Measurements from ENCODE around the gene SEC16B. TPM values are rescaled to one million over a fixed set of nuclear protein-coding genes. Genes with fewer than 3 reads are reported as not detected.

The SEC16B gene
- polyA plus RNA-seq, 6 donors from 2014 or later: not detected

GRCh38 chr1:177945943-177946650 lies 23.8 kb downstream of the SEC16B start:
- DNase-seq (no peak), ATAC-seq (ENCODE audit: low read depth in 2 of 2) (no peak)
- Mint-ChIP-seq H3K36me3 (no peaks in the 10 kb centered on the region), H3K27ac (no peak overlapping the region), H3K9me3 (peaks cover 0 to 2% (median 0%) of the 10 kb centered on the region in 7 donors), H3K27me3 (peaks cover 0 to 12% (median 8%) of the 10 kb centered on the region in 3 donors), H3K4me1 (no peaks in the 10 kb centered on the region), H3K4me3 (no peak overlapping the region)

GRCh38 chr1:177944016-177944949 lies 25.6 kb downstream of the SEC16B start:
- H3K27ac Mint-ChIP-seq: no peak overlapping the region
- DNase-seq (no peak), ATAC-seq (ENCODE audit: low read depth in 2 of 2) (no peak)
- no peaks in the 10 kb centered on the region for H3K36me3 Mint-ChIP-seq
- H3K4me1 Mint-ChIP-seq: no peaks in the 10 kb centered on the region
- H3K27me3 Mint-ChIP-seq: peaks cover 0 to 8% (median 7%) of the 10 kb centered on the region in 3 donors
- H3K4me3 Mint-ChIP-seq: no peak overlapping the region
- H3K9me3 Mint-ChIP-seq: no peaks in the 10 kb centered on the region

GRCh38 chr1:177941976-177942375 lies 27.9 kb downstream of the SEC16B start:
- Mint-ChIP-seq H3K4me3 (no peak overlapping the region), H3K9me3 (no peaks in the 10 kb centered on the region), H3K27ac (no peak overlapping the region), H3K27me3 (peaks cover 0 to 8% (median 7%) of the 10 kb centered on the region in 3 donors), H3K4me1 (no peaks in the 10 kb centered on the region), H3K36me3 (no peaks in the 10 kb centered on the region)
- no peak for DNase-seq
- no peak for ATAC-seq (ENCODE audit: low read depth in 2 of 2)

DNA sequence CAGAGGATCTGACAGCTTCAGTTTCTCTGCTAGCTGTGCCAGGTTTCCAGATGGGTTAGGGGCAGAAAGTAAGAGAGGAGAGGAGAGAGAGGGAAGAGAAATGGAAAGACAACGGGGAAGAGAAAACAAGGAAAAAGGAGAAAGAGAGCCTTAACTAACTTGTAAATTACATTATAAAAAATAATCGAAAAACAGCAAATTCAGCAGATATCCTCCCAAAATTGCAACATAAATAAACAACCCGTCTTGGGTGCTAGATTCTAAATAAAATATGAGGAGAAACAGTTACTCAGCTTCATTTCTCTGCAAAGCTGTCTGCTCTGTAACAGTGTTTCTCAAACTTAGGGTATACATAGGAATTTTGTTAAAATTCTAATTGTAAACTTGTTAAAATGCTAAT lies 29.2 kb downstream of the SEC16B start:
- ATAC-seq (ENCODE audit: low read depth in 2 of 2) (no peak), DNase-seq (no peak)
- peaks cover 0 to 14% (median 10%) of the 10 kb centered on the region in 3 donors for H3K27me3 Mint-ChIP-seq
- H3K4me1 Mint-ChIP-seq: no peaks in the 10 kb centered on the region
- H3K27ac Mint-ChIP-seq: no peak overlapping the region
- no peak overlapping the region for H3K4me3 Mint-ChIP-seq
- H3K36me3 Mint-ChIP-seq: no peaks in the 10 kb centered on the region
- no peaks in the 10 kb centered on the region for H3K9me3 Mint-ChIP-seq

GRCh38 chr1:177937931-177938330 lies 31.9 kb downstream of the SEC16B start:
- no peaks in the 10 kb centered on the region for H3K36me3 Mint-ChIP-seq
- peaks cover 0 to 17% (median 8%) of the 10 kb centered on the region in 3 donors for H3K27me3 Mint-ChIP-seq

DNA sequence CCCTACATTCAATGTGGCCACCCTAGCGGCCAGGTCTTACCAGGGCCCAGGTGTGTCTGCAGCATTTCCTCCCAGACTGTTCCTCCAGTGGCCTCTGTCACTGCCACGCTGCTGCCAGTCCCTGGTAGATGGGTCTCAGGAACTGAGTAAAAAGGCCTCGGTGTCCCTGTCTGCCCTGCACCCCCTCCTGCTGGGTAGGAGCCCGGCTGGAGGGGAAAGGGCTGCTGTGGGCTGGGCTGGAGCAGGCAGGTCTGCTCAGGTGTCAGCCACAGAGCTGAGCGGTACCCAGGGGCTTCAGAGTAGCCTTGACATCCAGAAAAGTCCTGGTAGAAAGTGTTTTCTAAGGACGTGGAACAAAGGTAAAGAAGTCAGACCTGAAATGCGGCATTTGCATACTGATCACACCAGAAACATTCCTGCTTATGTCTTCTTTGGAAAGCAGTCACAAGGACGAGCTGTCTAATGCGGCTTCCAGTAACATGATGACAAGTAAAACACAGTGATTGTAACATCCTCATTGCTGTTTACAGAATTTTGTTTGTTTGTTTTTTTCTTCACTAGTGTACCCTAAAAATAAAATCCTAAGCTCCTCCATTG lies 32.6 kb downstream of the SEC16B start:
- ATAC-seq (ENCODE audit: low read depth in 2 of 2) (no peak), DNase-seq (no peak)
- Mint-ChIP-seq H3K27ac (no peak overlapping the region), H3K9me3 (no peaks in the 10 kb centered on the region), H3K4me1 (no peaks in the 10 kb centered on the region), H3K4me3 (no peak overlapping the region), H3K27me3 (peaks cover 0 to 21% (median 8%) of the 10 kb centered on the region in 3 donors), H3K36me3 (no peaks in the 10 kb centered on the region)

More at GRCh38 chr1:177937931-177938330, 31.9 kb downstream of the SEC16B start:
- Mint-ChIP-seq H3K27ac (no peak overlapping the region), H3K4me1 (no peaks in the 10 kb centered on the region), H3K4me3 (no peak overlapping the region), H3K9me3 (no peaks in the 10 kb centered on the region)
- DNase-seq (no peak), ATAC-seq (ENCODE audit: low read depth in 2 of 2) (no peak)

- no peaks in the 10 kb centered on the region for H3K4me1 Mint-ChIP-seq
These were observed 34.0 kb downstream of the SEC16B start for GRCh38 chr1:177935638-177936415.

GRCh38 chr1:177934927-177935326 lies 34.9 kb downstream of the SEC16B start:
- Mint-ChIP-seq H3K4me1 (no peaks in the 10 kb centered on the region), H3K4me3 (no peak overlapping the region), H3K27me3 (peaks cover 0 to 21% (median 8%) of the 10 kb centered on the region in 3 donors)

More at GRCh38 chr1:177935638-177936415, 34.0 kb downstream of the SEC16B start:
- Mint-ChIP-seq H3K27me3 (peaks cover 0 to 21% (median 8%) of the 10 kb centered on the region in 3 donors), H3K4me3 (no peak overlapping the region), H3K9me3 (no peaks in the 10 kb centered on the region), H3K27ac (no peak overlapping the region), H3K36me3 (no peaks in the 10 kb centered on the region)
- DNase-seq: no peak
- ATAC-seq (ENCODE audit: low read depth in 2 of 2): no peak

DNA sequence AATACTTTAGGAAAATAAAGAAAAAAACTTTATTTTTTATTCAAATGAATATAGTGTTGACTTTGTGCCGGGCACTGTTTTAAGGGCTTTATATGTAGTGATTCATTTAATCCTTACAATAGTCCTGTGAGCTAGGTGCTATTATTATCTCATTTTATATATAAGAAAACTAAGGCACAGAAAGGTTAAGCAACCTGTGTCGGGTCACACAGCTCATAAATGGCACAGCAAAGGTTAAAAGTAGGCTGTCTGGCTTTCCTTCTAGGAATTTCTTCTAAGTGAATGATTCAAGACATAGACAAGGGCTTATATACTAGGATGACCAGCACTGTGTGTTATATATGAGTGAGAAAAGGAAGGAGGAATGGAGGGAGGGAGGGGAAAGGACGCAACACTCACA lies 35.4 kb downstream of the SEC16B start:
- Mint-ChIP-seq H3K9me3 (no peaks in the 10 kb centered on the region), H3K4me3 (no peak overlapping the region), H3K27me3 (peaks cover 0 to 21% (median 8%) of the 10 kb centered on the region in 3 donors), H3K27ac (no peak overlapping the region), H3K4me1 (no peaks in the 10 kb centered on the region), H3K36me3 (no peaks in the 10 kb centered on the region)
- ATAC-seq (ENCODE audit: low read depth in 2 of 2): no peak
- no peak for DNase-seq

More at GRCh38 chr1:177934927-177935326, 34.9 kb downstream of the SEC16B start:
- no peak overlapping the region for H3K27ac Mint-ChIP-seq
- ATAC-seq (ENCODE audit: low read depth in 2 of 2) (no peak), DNase-seq (no peak)
- H3K9me3 Mint-ChIP-seq: no peaks in the 10 kb centered on the region
- H3K36me3 Mint-ChIP-seq: no peaks in the 10 kb centered on the region

DNA sequence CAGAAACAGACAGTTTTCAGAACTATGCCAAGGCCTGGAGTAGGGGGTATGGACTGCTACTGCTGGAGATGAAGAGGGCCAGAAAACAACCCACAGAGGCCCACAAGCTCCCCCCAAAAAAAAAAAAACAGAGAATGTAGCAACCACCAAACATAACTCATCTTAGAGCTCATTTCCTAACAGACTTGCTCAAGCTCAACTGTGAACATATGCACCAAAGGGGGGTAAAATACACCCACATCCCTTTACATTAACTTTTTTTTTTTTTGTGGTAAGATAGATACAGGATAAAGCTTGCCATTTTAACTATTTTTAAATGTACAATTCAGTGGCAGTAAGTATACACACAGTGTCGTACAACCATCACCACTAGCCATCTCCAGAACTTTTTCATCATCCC lies 36.0 kb downstream of the SEC16B start:
- H3K27me3 Mint-ChIP-seq: peaks cover 0 to 21% (median 8%) of the 10 kb centered on the region in 3 donors
- H3K36me3 Mint-ChIP-seq: no peaks in the 10 kb centered on the region
- no peak for DNase-seq
- H3K9me3 Mint-ChIP-seq: no peaks in the 10 kb centered on the region
- no peak overlapping the region for H3K27ac Mint-ChIP-seq
- H3K4me1 Mint-ChIP-seq: no peaks in the 10 kb centered on the region
- no peak overlapping the region for H3K4me3 Mint-ChIP-seq
- ATAC-seq (ENCODE audit: low read depth in 2 of 2): no peak

- H3K27me3 Mint-ChIP-seq: peaks cover 0 to 21% (median 8%) of the 10 kb centered on the region in 3 donors
- no peaks in the 10 kb centered on the region for H3K4me1 Mint-ChIP-seq
- H3K9me3 Mint-ChIP-seq: no peaks in the 10 kb centered on the region
- ATAC-seq (ENCODE audit: low read depth in 2 of 2): no peak
- no peak overlapping the region for H3K4me3 Mint-ChIP-seq
- DNase-seq: no peak
- no peaks in the 10 kb centered on the region for H3K36me3 Mint-ChIP-seq
- H3K27ac Mint-ChIP-seq: no peak overlapping the region
These were observed 37.7 kb downstream of the SEC16B start for GRCh38 chr1:177932123-177932522.

DNA sequence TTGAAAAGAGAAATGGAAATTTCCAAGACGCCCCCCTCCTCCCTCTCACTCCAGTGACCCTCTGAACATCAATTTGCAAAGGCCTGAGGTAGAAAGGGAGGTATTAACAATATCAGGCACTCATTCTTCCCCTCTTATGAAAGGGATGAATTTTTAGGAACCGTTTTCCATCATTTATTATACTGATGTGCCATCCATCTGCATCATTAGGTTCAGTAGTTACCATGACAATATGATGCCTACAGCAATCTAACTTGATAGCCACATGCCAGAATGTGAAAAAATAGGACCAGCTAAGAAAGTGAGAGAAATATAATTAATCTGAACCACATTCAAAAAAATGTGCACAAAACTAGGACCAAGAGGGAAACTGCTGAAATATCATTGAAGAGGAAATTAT lies 40.9 kb downstream of the SEC16B start:
- Mint-ChIP-seq H3K9me3 (no peaks in the 10 kb centered on the region), H3K36me3 (no peaks in the 10 kb centered on the region), H3K4me3 (no peak overlapping the region), H3K4me1 (no peaks in the 10 kb centered on the region), H3K27me3 (peaks cover 0 to 14% (median 4%) of the 10 kb centered on the region in 3 donors), H3K27ac (no peak overlapping the region)
- ATAC-seq (ENCODE audit: low read depth in 2 of 2): no peak
- no peak for DNase-seq

GRCh38 chr1:177928194-177928593 lies 41.7 kb downstream of the SEC16B start:
- Mint-ChIP-seq H3K36me3 (no peaks in the 10 kb centered on the region), H3K27me3 (peaks cover 0 to 7% (median 4%) of the 10 kb centered on the region in 3 donors), H3K9me3 (no peaks in the 10 kb centered on the region), H3K27ac (no peak overlapping the region), H3K4me3 (no peak overlapping the region), H3K4me1 (no peaks in the 10 kb centered on the region)
- ATAC-seq (ENCODE audit: low read depth in 2 of 2) (no peak), DNase-seq (no peak)

Measured in naive B cell (primary cell).